ENCODE measurements around the gene RASSF7. TPM values are rescaled to one million over a fixed set of nuclear protein-coding genes. Genes with fewer than 3 reads are reported as not detected.
"Not testable (repeated sequence)": the region's sequence is repeated elsewhere in the genome, so short reads cannot be mapped to it uniquely, and the experiment has no call there.

The RASSF7 gene, protein sequence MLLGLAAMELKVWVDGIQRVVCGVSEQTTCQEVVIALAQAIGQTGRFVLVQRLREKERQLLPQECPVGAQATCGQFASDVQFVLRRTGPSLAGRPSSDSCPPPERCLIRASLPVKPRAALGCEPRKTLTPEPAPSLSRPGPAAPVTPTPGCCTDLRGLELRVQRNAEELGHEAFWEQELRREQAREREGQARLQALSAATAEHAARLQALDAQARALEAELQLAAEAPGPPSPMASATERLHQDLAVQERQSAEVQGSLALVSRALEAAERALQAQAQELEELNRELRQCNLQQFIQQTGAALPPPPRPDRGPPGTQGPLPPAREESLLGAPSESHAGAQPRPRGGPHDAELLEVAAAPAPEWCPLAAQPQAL
- 4.6 TPM for total RNA-seq
- long read RNA-seq, transcript RASSF7-201 (4 exons, 1,731 nt), result major isoform, 12 of 23 reads
- long read RNA-seq, partial matches to known transcripts, result 5 of 23 reads
- long read RNA-seq, other reads (novel, unspliced or antisense), result 6 of 23 reads

DNA sequence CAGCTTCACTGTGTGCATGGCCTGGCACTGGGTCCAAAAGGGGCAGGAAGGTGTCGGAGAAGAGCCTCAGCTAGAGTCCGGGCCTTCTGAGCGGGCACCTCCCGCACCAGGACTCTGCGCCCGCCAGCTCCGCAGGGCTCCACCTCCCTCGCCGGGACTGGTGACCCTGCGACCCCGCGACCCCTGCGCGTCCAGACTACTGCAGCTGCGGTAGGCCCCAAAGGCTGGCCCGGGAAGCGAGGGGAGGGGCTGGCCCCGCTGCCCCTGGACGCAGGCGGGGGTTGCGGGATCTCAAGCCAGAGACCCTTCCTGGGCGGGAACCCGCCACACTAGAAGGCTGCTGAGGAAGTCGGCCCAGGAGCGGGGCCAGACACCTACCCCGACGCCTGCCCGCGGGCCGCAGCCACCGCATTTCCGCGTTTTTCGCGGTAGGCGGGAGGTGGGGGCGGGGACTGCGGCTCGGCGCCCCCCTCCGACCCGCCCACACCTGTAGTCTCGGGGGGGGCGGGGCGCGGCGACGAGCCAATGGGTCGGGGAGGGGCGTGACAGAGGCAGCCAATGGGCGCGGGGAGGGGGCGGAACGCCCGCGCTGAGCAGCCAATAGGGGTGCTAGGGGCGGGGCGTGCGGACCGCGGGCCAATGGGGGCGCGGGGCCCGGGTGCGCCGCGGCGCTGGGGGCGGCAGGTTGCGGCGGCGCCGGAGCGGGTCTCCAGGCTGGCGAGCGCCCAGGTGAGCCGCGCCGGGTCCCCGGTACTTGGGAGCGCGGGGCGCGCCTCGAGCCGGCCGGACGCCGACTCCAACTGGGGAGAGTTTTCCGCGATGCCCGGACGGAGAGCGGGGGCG, at the start of gene RASSF7, which contains the start of gene LMNTD2:
Gene RASSF7 (plus strand): TSS at position 666 of the 843 bp plus-strand sequence. CDS start 799 bp downstream, outside the sequence.
Gene LMNTD2 (minus strand): TSS at position 434 of the 843 bp plus-strand sequence. CDS start 22 bp downstream, at position 412.
- DNase-seq (peak; percentile 96), ATAC-seq (peak; percentile 94)
- intact Hi-C loops (cut with micrococcal nuclease), result no loop called here

DNA sequence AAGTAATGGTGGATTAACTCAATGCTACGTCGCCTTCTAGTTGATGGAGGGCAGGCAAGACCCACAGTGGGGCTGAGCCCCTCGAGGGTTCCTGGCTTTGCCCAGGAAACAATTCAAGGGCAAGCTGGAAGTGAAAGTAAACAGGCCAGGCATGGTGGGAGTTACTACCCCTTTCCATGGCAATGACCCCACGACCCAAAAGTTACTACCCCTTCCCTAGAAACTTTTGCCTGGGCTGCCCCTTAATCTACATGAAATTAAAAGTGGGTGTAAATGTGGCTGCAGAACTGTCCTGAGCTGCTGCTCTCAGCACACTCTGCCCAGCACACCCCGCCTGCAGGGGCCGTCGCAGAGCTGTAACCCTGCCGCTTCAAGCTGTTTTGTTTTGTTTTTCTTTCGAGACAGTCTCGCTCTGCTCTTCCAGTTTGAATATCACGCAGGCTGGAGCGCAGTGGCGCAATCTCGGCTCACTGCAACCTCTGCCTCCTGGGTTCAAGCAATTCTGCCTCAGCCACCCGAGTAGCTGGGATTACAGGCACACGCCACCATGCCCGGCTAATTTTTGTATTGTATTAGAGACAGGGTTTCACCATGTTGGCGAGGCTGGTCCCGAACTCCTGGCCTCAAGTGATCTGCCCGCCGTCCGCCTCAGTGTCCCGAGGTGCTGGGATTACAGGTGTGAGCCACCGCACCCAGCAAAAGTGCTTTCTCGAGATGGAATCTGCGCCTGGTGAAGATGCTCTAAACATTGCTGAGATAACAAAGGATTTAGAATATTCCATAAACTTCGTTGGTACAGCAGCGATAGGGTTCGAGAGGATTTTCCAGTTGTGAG, 47.8 kb upstream of the RASSF7 start:
- DNase-seq (no peak), ATAC-seq (no peak)
- intact Hi-C loops (cut with micrococcal nuclease), result no loop called here

- DNase-seq (no peak), ATAC-seq (no peak)
- intact Hi-C loops (cut with micrococcal nuclease), result no loop called here
These were observed 46.2 kb upstream of the RASSF7 start for GRCh38 chr11:514606-515005.

DNA sequence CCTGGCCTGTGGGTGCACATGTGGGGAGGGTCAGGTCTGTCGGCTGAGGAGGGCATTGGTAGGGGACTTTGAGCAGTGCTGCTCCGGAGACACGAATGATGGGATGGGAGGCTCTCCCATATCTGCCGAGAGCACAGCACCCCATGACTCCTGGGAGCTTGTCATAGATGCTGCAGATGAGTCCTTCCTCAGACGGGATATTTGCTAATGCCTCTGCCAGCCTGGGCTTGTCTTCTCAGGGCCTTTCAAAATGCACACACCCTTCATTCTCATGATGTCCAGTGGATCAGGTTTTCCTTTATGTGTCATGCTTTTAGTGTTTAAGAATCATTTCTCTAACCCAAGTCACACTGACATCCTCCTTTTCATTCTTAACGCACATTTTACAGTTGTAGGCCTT, 45.6 kb upstream of the RASSF7 start:
- no peak for DNase-seq
- ATAC-seq, result no peak
- intact Hi-C loops (cut with micrococcal nuclease), result no loop called here

GRCh38 chr11:516400-516799, 44.4 kb upstream of the RASSF7 start:
- ATAC-seq (no peak), DNase-seq (no peak)
- intact Hi-C loops (cut with micrococcal nuclease), result no loop called here

- ATAC-seq; intact Hi-C loops (cut with micrococcal nuclease): not testable (repeated sequence)
- peak; percentile 33 for DNase-seq
These were observed 43.7 kb upstream of the RASSF7 start for GRCh38 chr11:516918-517685.

DNA sequence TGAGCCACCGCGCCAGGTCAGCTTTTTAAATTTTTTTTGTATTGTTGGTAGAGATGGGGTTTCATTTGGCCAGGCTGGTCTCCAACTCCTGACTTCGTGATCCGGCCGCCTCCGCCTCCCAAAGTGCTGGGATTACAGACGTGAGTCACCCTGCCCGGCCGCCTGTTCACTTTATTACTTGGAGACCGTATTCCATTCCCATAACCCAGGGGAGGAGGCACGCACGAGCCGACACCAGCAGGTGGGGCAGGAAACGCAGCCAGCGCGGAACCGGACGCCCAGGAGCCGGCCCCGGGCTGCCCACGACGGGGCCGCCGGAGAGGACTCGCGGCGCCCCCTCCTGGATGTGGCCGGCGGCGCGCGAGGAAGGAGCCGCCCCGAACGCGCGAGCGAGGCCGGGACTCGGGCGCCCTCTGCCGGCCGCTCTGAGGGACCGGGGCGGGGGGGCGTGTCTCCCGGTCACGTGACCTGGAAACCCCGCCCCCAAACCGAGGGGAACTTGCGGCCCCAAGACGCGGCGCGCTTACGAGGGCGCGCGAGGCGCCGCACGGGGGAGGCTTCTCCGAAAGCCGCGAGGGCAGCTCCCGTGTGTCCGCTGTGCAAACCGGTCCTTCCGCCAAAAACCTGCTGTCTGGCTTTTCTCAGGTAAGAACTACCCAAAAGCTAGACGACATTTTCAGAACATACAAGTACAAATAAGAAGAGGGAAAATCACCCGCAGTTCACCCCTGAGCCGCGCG, 42.1 kb upstream of the RASSF7 start:
- DNase-seq (peak; percentile 93), ATAC-seq (peak; percentile 97)
- intact Hi-C loops (cut with micrococcal nuclease), result no loop called here

DNA sequence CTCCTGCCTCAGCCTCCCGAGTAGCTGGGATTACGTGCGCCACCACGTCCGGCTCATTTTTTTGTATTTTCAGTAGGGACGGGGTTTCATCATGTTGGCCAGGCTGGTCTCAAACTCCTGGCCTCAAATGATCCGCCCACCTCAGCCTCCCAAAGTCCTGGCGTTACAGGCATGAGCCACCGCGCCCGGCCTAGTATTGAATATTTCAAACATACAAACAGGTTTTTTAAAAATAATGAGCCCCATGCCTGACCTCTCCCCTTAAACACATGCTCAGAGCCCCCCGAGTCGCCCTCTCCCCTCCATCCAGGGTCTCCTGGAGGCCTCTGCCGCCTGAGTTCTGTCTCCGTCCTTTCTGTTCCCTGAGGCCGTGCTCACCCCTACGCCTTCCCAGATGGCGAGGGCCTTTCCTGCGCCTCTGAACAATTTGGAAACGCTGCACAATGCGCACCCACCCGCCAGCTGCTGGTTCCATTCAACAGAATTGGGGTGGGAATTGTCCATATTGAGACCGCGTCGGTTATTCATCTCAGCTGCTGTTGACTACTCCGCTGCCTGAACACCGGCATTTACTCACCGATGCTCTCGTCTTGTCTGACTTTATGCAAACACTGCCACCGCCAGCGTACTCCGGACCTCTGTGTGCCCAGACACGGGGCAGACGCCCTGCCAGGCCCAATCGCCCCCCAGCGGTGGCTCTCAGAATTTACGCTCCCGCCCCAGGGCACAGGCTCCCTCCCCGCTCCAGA, 40.2 kb upstream of the RASSF7 start:
- intact Hi-C loops (cut with micrococcal nuclease), result no loop called here
- ATAC-seq (no peak), DNase-seq (peak; percentile 36)

- ATAC-seq (no peak), DNase-seq (peak; percentile 10)
- intact Hi-C loops (cut with micrococcal nuclease), result no loop called here
These were observed 39.5 kb upstream of the RASSF7 start for GRCh38 chr11:521177-521688.

DNA sequence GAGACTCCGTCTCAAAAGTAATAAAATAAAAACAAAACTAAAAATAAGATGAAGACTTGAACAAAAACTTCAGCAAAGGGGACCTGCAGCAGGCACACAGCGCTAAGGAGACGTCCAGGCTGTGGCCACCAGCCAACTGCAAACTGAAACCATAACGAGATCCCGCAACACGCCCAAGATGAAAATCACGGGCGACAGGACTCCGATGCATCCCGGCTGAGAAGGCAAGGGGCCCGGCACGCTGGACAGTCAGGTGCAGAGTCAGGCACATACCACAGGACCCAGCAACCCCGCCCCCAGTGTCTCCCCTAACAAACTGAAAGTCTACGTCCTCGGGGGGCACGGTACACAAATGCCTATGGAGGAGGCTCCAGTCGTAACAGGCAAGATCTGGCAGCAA, 34.6 kb upstream of the RASSF7 start:
- DNase-seq (peak; percentile 15), ATAC-seq (no peak)
- intact Hi-C loops (cut with micrococcal nuclease), result no loop called here

DNA sequence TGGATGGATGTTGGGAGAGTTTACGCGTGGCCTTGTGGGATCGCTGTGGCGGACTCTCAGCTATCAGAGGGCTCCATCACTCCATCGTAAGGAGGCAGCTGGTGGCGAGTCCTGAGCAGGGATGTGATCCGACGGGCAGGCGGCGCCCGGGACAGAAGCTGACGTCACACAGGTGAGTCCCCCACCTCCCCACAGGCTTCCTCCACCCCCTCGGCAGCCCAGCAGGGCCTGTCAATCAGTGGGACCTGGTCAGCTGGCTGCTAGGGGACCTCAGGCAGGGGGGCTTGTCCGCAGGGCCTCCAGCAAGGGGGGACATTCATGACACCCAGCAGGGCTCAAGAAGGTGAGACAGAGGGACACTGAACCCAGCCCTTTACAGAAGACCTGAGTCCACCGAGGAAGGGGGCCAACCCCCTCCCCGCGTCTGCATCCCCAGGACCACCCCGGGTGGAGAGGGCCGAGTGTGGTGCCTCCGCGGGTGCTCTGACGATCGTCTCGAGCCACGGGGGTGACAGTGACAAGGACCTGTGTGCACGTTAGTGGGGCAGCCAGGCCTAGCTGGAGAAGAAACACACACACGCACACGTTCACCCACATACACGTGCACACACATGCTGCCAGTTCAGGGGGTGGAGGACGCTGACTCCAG, 32.5 kb upstream of the RASSF7 start:
- DNase-seq, result peak; percentile 24
- intact Hi-C loops (cut with micrococcal nuclease), result no loop called here
- ATAC-seq, result no peak

GRCh38 chr11:528815-529727, 31.7 kb upstream of the RASSF7 start:
- intact Hi-C loops (cut with micrococcal nuclease), result no loop called here
- peak; percentile 28 for DNase-seq

GRCh38 chr11:529728-530411, 30.9 kb upstream of the RASSF7 start:
- DNase-seq, result peak; percentile 21
- intact Hi-C loops (cut with micrococcal nuclease), result no loop called here
- no peak for ATAC-seq

More at GRCh38 chr11:528815-529727, 31.7 kb upstream of the RASSF7 start:
- no peak for ATAC-seq

GRCh38 chr11:530960-531831, 29.6 kb upstream of the RASSF7 start:
- intact Hi-C loops (cut with micrococcal nuclease), result no loop called here
- DNase-seq (peak; percentile 32), ATAC-seq (no peak)

All from left ventricle myocardium superior (tissue), 1 donor.